Endodermal cell (in vitro differentiated cells): ENCODE results near the gene ASF1A. TPM values are rescaled to one million over a fixed set of nuclear protein-coding genes. Genes with fewer than 3 reads are reported as not detected.

ENCODE experiments used
- DNase-seq: peaks from one replicate; pipeline ENCODE4 v3.0.0-alpha.2; 2017
- H3K27ac ChIP-seq: 2 replicates; pipeline ENCODE4 v1.5.1; 2013; ENCODE audit warnings: mild to moderate bottlenecking, low read depth, low read length, moderate library complexity
- H3K27me3 ChIP-seq: 2 replicates; pipeline ENCODE4 v1.6.1; 2013; ENCODE audit warnings: mild to moderate bottlenecking, low read length, moderate library complexity; ENCODE audit not compliant: insufficient read depth, control insufficient read depth, poor library complexity, severe bottlenecking
- H3K36me3 ChIP-seq: 2 replicates; pipeline ENCODE4 v1.7.0; 2013; ENCODE audit warnings: mild to moderate bottlenecking, low read length, moderate library complexity; ENCODE audit not compliant: control insufficient read depth, insufficient read depth
- H3K4me1 ChIP-seq: one replicate; pipeline ENCODE4 v1.7.0; 2013; ENCODE audit warnings: low read length; ENCODE audit not compliant: control insufficient read depth, insufficient read depth
- H3K4me3 ChIP-seq: 2 replicates; pipeline ENCODE4 v1.5.1; 2013; ENCODE audit warnings: mild to moderate bottlenecking, low read length, moderate library complexity
- H3K9ac ChIP-seq: 2 replicates; pipeline ENCODE4 v1.6.1; 2013; ENCODE audit warnings: mild to moderate bottlenecking, low read length, moderate library complexity; ENCODE audit not compliant: poor library complexity, severe bottlenecking; ENCODE audit errors: extremely low read depth
- H3K9me3 ChIP-seq: 2 replicates; pipeline ENCODE4 v1.6.1; 2013; ENCODE audit warnings: mild to moderate bottlenecking, low read length, moderate library complexity; ENCODE audit not compliant: control insufficient read depth
- H3K27ac Mint-ChIP-seq: 2 replicates; pipeline ENCODE4 v1.8.0; 2020; ENCODE audit warnings: mixed read lengths
- H3K27me3 Mint-ChIP-seq: 2 replicates; pipeline ENCODE4 v1.8.0; 2021; ENCODE audit warnings: mild to moderate bottlenecking, mixed read lengths; ENCODE audit not compliant: insufficient read depth
- H3K36me3 Mint-ChIP-seq: 2 replicates; pipeline ENCODE4 v1.8.0; 2020; ENCODE audit warnings: low read depth, mixed read lengths
- H3K4me1 Mint-ChIP-seq: 2 replicates; pipeline ENCODE4 v1.8.0; 2020; ENCODE audit warnings: mixed read lengths
- H3K4me3 Mint-ChIP-seq: 2 replicates; pipeline ENCODE4 v1.8.0; 2020; ENCODE audit warnings: mild to moderate bottlenecking, moderate library complexity, mixed read lengths
- H3K9me3 Mint-ChIP-seq: 2 replicates; pipeline ENCODE4 v1.8.0; 2020; ENCODE audit warnings: mild to moderate bottlenecking, mixed read lengths
- WGBS, 2 experiments: methylation state at CpG; one replicate each; pipeline versions ENCODE4 v1.1.5 to v1.1.7; 2013; ENCODE audit warnings: missing lambda C conversion rate in 2 of 2, mixed read lengths in 1 of 2; ENCODE audit not compliant: insufficient coverage in 1 of 2, insufficient read length in 1 of 2; 5-methylcytosine and 5-hydroxymethylcytosine counted together
- total RNA-seq, 2 donors: library from RNA; stranded (reverse); fragmentation: NEBNext Ultra II Directional in 1 of 2; extraction: Animal tissue kit (Norgen Biotek cat#: 25700) in 1 of 2; gene quantifications; 2 replicates in 1 of 2; 3 replicates in 1 of 2; pipeline ENCODE4 v1.2.1, GENCODE V29; 2021
- TF ChIP-seq, protein P1 (sequence below): fragments of 200-600 bp; sonication (generic); conservative IDR thresholded peaks from 2 replicates; pipeline ENCODE4 v1.5.0; 2021; ENCODE audit warnings: antibody characterized with exemption, mild to moderate bottlenecking

ASF1A gene
- total RNA-seq, 2 donors from 2014 or later, result 44.5 to 54.9 TPM

DNA sequence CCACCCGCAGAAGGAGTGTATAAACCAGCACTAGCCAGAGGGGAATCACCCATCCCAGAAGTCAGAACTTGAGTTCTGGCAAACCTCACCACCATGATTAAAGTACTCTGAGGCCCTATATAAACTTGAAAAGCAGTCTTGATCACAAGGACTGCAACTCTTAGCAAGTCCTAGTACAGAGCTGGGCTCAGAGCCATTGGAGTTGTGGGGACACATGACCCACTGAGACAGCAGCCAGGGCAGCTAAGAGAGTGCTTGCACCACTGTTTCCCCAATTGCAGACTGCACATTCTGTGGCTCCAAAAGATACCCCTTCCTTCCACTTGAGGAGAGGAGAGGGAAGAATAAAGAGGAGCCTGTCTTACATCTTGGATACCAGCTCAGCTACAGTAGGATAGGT is 45.7 kb downstream of the ASF1A start:
- Histone ChIP-seq H3K4me3 (no peak overlapping the region), H3K36me3 (peaks cover 6% of the 10 kb centered on the region), H3K4me1 (no peaks in the 10 kb centered on the region), H3K27ac (no peak overlapping the region), H3K9ac (no peak overlapping the region), H3K9me3 (peaks cover 68% of the 10 kb centered on the region), H3K27me3 (no peaks in the 10 kb centered on the region)
- Mint-ChIP-seq H3K36me3 (peaks cover 31% of the 10 kb centered on the region), H3K4me1 (peaks cover 7% of the 10 kb centered on the region), H3K9me3 (peaks cover 59% of the 10 kb centered on the region), H3K27me3 (no peaks in the 10 kb centered on the region), H3K27ac (no peak overlapping the region), H3K4me3 (no peak overlapping the region)
- no peak for DNase-seq
- WGBS, 2 experiments, result 94 to 100% methylated on average over 1 of the region's 1 CpG
- TF ChIP-seq, protein P1, sequence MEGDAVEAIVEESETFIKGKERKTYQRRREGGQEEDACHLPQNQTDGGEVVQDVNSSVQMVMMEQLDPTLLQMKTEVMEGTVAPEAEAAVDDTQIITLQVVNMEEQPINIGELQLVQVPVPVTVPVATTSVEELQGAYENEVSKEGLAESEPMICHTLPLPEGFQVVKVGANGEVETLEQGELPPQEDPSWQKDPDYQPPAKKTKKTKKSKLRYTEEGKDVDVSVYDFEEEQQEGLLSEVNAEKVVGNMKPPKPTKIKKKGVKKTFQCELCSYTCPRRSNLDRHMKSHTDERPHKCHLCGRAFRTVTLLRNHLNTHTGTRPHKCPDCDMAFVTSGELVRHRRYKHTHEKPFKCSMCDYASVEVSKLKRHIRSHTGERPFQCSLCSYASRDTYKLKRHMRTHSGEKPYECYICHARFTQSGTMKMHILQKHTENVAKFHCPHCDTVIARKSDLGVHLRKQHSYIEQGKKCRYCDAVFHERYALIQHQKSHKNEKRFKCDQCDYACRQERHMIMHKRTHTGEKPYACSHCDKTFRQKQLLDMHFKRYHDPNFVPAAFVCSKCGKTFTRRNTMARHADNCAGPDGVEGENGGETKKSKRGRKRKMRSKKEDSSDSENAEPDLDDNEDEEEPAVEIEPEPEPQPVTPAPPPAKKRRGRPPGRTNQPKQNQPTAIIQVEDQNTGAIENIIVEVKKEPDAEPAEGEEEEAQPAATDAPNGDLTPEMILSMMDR, result no peak

DNA sequence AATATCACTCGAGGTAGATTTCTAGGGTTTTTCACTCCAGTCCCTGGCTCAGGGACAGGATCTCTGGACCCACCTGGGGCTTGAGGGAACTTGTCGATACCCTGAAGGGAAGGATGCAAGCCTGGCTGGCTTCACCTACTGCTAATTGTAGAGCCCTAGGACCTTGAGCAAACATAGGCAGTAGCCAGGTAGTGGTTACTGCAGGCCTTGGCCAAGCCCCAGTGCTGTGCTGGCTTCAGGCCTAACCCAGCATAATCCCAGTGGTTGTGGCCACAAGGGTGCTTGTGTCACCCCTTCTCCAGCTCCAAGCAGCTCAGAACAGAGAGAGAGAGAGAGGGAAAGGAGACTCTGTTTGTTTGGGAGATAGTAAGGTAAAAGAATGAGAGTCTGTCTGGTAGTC is 46.8 kb downstream of the ASF1A start:
- H3K27ac Mint-ChIP-seq, result no peak overlapping the region
- 92 to 97% methylated on average over 2 of the region's 2 CpGs for WGBS, 2 experiments
- peaks cover 10% of the 10 kb centered on the region for H3K36me3 ChIP-seq
- no peak for DNase-seq
- H3K27ac ChIP-seq, result no peak overlapping the region
- no peaks in the 10 kb centered on the region for H3K27me3 ChIP-seq
- H3K27me3 Mint-ChIP-seq, result no peaks in the 10 kb centered on the region
- H3K9me3 ChIP-seq, result peaks cover 77% of the 10 kb centered on the region
- H3K36me3 Mint-ChIP-seq, result peaks cover 42% of the 10 kb centered on the region
- TF ChIP-seq, protein P1, result no peak
- H3K9me3 Mint-ChIP-seq, result peaks cover 69% of the 10 kb centered on the region
- no peak overlapping the region for H3K4me3 ChIP-seq
- H3K4me1 ChIP-seq, result no peaks in the 10 kb centered on the region
- H3K4me1 Mint-ChIP-seq, result peaks cover 2% of the 10 kb centered on the region
- H3K9ac ChIP-seq, result no peak overlapping the region
- no peak overlapping the region for H3K4me3 Mint-ChIP-seq

DNA sequence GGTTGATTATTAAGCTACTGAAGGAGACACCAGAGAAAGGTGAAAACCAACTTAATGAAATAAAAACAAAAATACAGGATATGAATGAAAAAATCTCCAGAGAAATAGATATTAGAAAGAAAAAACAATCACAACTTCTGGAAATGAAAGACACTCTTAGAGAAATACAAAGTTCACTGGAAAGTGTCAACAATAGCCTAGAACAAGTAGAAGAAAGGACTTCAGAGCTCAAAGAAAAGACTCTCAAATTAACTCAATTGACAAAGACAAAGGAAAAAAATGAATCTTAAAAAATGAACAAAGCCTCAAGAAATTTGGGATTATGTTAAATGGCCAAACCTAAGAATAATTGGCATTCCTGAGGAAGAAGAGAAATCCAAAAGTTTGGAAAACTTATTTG is 51.3 kb downstream of the ASF1A start:
- H3K9me3 ChIP-seq, result peaks cover 69% of the 10 kb centered on the region
- Mint-ChIP-seq H3K4me3 (no peak overlapping the region), H3K27me3 (no peaks in the 10 kb centered on the region), H3K9me3 (peaks cover 73% of the 10 kb centered on the region), H3K36me3 (peaks cover 27% of the 10 kb centered on the region), H3K27ac (no peak overlapping the region), H3K4me1 (no peaks in the 10 kb centered on the region)
- H3K9ac ChIP-seq, result no peak overlapping the region
- no peak for DNase-seq
- H3K4me1 ChIP-seq, result no peaks in the 10 kb centered on the region
- TF ChIP-seq, protein P1, result no peak
- no peak overlapping the region for H3K27ac ChIP-seq
- no peaks in the 10 kb centered on the region for H3K27me3 ChIP-seq
- H3K36me3 ChIP-seq, result peaks cover 10% of the 10 kb centered on the region
- H3K4me3 ChIP-seq, result peak overlapping the region; percentile 61
